Activated CD4-positive, alpha-beta T cell treated with anti-CD3 and anti-CD28 coated beads for 1 hour (primary cell): Measurements from ENCODE around the gene FGF14.

Experiments used
- DNase-seq: peaks from one replicate; pipeline ENCODE4 v3.0.0-alpha.2; 2020

Gene FGF14

GRCh38 chr13:101700598-101700997 is 701.2 kb downstream of the FGF14 start:
- DNase-seq: no peak

GRCh38 chr13:101698400-101698799 is 703.4 kb downstream of the FGF14 start:
- DNase-seq: no peak

GRCh38 chr13:101697745-101698144 is 704.1 kb downstream of the FGF14 start:
- no peak for DNase-seq

DNA sequence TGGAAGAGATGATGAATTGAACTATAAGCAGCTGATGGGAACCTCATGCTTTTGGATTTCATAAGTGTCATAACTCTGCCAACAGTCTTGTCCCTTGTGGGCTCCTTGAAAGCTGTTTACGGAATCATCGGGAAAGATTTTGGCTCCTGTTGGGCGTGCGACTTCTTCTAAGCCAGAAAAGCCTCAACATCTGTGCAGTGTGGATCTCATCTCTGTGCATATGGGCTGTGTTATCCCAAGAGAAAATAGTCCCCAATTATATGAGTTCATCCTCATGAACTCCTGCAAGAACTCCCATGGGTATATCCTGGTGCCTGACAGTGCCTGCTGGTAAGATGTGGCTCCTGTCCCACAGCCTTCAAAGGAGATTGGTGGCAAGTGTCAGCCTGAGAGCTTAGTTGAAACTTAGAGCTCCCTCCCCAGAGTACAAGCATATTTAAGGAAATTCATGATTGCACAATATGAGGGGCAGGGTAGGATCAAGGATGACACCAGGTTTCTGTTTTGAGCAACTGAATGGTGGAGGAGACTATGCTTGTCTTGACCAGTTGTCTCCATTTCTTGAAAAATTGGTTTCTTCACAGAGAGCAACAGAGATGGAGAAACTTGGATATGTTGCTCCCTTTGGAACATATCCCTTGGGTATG is 705.9 kb downstream of the FGF14 start:
- DNase-seq: no peak

DNA sequence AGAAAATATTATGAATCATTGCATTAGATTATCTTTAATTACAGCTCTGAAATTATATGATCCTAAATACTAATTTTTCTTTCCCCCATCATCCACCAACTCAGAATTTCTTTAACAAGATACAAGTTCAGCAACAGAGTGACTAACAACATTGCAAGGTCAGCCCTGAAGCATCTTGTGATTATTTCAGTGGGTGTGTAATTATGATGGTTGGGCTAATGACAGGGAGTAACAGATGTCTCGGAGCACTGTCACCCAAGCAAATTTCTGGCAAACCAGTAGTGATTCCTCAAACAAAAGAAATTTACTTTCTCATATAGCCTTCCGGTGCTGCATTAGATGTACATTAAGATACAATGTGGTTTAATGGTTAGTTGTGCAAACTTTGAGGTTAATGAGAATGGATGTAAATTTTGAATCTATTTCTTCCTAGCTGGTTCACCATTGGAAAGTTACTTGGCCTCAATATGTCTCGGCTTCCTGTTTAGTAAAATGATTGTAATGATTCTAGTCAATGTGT is 710.4 kb downstream of the FGF14 start:
- DNase-seq: no peak

DNA sequence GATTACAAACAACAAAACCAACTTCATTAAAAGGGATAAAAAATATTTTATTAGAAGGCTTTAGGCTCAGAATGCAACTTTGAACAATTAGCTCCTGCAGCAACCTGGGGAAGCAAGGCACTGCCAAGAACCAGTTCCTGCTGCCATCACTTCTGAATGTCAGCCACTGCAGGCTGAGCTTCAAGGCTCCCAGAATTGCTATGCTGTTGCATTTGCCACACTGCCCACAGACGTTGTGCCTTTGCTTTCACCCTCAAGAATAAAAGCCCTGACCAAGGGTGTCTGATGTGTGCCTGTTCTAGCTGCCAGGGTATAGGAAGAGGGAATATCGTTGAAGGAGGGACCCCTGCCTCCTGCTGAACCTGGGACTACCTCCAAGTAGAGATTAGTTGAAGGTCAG is 711.0 kb downstream of the FGF14 start:
- DNase-seq: no peak

- no peak for DNase-seq
Observed at GRCh38 chr13:101686003-101686402, 715.8 kb downstream of the FGF14 start.

DNA sequence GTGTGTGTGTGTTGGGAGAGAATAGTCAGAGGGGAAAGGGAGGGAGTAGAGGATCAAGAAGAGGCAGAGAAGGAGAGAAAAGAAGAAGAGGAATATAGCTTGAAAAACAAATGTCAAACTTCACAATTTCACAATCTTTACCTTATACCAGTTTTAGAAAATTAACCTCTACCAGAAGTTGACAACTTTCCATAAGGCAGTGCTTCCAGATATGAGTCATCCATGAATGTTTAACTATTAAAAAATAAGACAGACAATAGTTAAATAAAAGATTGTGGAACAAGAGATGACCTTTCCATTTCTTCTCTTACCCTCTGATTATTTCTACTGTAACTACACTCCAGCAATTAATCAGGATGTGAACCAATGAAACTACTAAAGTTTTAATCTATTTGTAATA is 720.0 kb downstream of the FGF14 start:
- no peak for DNase-seq

GRCh38 chr13:101673360-101674105 is 728.3 kb downstream of the FGF14 start:
- no peak for DNase-seq

GRCh38 chr13:101661839-101662238 is 740.0 kb downstream of the FGF14 start:
- no peak for DNase-seq
